T follicular helper cell (primary cell): ENCODE data around the gene GAPVD1.
"Not testable (repeated sequence)": the region's sequence is repeated elsewhere in the genome, so short reads cannot be mapped to it uniquely, and the experiment has no call there.

Source experiments
- DNase-seq: peaks from one replicate; pipeline ENCODE4 v3.0.0-alpha.2; 2020; ENCODE audit warnings: low read depth

The GAPVD1 gene

DNA sequence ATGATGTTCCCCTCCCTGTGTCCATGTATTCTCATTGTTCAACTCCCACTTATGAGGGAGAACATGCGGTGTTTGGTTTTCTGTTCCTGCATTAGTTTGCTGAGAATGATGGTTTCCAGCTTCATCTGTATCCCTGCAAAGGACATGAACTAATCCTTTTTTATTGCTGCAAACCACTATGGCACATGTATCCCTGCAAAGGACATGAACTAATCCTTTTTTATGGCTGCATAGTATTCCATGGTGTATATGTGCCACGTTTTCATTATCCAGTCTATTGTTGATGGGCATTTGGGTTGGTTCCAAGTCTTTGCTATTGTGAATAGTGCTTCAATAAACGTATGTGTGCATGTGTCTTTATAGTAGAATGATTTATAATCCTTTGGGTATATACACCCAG, 54.7 kb downstream of the GAPVD1 start:
- DNase-seq = not testable (repeated sequence)

- no peak for DNase-seq
These were observed 56.1 kb downstream of the GAPVD1 start for GRCh38 chr9:125317704-125318103.

DNA sequence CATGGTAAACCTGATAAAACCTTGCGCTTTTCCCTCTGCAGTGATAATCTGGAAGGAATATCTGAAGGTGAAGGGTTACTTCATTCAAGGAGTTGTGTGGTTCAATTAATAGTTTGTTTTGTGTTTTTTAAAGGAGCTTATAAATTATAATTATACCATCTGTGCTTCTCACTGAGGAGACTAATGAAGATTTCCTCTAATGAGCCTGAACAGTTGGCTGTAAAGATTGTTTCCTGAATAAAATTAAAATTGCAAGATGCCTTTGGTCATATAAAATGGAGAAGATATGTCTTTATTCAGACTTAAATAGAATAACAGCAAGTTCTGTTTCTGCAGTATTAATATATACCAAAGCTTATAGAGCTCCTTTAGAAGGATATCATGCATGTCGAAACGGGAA, 59.9 kb downstream of the GAPVD1 start:
- DNase-seq = no peak

DNA sequence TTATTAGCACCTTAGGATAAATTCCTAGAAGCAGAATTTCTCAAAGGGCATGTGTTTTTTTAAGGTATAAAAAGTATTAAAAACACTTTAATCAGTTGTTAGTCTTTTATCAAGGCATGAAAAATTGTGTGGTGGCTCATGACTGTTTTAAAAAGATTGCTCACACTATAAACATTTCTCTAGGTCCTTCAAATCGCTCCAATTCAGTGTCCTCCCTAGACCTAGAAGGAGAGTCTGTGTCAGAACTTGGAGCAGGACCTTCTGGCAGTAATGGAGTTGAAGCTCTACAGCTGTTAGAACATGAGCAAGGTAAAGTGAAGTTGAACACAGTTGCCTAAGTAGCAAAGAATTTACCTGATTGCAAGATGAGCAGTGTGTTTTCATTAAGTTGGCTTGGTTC, 62.0 kb downstream of the GAPVD1 start:
- no peak for DNase-seq

GRCh38 chr9:125325826-125326225, 64.2 kb downstream of the GAPVD1 start:
- DNase-seq = no peak

GRCh38 chr9:125329978-125330377, 68.4 kb downstream of the GAPVD1 start:
- no peak for DNase-seq

DNA sequence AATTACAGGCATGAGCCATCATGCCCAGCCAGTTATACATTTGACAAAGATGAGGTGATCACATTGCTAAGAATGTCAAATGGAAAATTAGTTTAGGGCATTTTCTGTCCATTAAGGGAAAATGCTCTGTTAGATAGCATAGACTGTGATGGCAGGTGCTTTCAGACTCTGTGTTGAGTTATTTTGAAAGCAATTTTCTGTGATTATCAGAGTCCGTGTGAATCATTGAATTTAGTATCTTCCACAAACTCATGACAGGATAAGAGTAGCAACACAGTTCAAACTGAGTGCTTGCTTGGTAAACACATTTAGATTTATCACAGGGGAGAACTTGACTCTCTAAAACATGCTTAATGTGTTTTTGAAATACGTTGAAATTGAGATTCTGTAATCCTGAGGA, 69.0 kb downstream of the GAPVD1 start:
- no peak for DNase-seq

GRCh38 chr9:125332527-125332926, 70.9 kb downstream of the GAPVD1 start:
- DNase-seq = no peak

- no peak for DNase-seq
These were observed 75.6 kb downstream of the GAPVD1 start for GRCh38 chr9:125337236-125337635.

- no peak for DNase-seq
These were observed 77.3 kb downstream of the GAPVD1 start for GRCh38 chr9:125338929-125339328.

DNA sequence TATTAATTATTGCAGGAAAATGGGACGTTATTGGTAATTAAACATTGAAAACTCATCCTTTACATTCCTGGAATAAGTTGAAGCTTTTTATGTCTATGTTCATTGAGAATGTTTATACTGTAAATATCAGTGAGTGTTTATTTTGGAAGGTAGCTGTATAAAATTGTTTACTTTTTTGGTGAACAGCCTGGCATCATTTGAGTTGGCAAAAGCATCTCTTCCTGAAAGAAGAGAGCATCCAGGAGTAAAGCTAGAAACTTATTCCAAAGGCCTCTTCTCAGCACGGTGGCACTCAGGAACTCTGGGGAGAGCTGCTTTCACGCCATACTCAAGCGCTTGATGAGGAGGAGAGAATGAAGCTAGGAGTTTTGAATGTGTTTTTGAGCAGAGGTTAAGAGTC, 79.9 kb downstream of the GAPVD1 start:
- DNase-seq = no peak

- DNase-seq = no peak
These were observed 82.1 kb downstream of the GAPVD1 start for GRCh38 chr9:125343518-125344275.

DNA sequence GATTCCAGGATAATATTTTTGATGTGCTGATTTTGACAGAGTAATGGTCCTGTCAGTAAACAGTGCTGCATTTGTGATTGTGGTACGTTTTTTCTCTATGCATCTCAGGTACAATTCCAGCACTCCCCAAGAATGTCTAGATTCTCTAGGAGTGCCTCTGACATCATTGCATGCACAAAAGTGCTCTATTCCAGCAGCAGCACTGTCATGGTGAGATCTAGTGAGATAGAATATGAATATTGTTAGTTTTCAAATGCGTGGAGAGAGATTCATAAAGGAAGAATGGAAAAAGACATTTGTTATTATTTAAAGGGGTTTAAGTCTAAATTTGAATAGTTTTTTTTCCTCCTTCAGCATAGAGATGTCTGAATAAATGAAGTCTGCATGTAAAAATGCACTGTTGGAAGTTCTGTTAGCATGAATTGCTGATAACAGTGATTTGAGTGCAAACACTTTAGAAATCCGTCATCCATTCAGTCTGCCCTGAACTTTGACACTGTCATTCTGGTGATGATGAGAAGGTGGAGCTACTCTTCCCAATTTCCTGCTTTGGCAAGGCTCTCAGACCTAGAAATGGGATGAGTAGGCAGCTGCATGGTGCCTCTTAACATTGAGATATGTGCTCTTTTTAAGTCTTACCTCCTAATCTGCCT, 84.6 kb downstream of the GAPVD1 start:
- DNase-seq = no peak

DNA sequence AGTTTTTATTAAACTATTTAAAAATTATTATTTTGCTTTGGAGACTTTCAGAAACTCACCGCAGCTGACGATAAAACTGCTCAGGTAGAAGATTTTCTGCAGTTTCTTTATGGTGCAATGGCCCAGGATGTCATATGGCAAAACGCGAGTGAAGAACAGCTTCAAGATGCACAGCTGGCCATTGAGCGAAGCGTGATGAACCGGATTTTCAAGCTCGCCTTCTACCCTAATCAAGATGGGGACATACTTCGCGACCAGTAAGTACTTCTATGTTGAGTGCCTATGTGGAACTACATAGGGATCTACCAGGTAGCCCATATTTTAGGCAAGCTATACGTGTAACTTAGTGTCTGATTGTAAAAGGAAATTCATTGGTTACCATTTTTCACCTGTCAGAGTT, 94.0 kb downstream of the GAPVD1 start:
- DNase-seq = no peak

DNA sequence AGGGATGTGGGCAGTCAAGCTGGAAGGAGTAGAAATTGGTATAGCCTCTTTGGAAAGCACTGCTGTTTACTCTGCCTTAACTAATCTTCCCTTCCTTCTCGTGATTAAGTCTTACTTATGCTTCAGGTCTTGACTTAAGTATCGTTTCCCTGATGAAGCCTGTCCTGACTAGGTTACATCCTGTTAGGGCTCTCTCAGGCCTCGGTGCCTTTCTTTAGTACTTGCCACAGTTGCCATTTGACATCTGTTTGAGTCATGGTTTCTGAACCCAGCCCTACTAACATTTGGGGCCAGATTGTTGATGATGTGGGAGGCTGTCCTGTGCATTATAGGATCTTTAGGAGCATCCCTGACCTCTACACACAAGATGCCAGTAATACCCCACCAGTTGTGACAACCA, 94.4 kb downstream of the GAPVD1 start:
- DNase-seq = no peak

DNA sequence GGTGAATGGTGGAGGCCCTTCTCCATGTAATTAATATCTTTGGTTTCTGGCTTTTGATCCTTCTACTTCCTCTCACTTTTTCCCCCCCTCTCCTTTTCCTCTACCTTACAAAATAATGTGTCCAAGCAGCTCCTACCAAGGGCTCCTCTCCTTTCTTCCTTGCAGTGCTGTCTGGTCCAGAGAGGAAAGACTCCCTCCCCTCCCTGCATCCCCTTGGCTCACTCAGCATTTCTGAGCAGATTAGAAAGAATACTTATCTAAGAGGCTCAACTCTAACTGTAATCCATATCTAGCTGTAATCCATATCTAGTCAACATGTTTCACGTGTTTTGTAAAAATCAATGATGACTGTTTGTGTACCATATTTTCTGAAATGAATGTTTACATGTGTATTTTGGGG, 97.4 kb downstream of the GAPVD1 start:
- no peak for DNase-seq

DNA sequence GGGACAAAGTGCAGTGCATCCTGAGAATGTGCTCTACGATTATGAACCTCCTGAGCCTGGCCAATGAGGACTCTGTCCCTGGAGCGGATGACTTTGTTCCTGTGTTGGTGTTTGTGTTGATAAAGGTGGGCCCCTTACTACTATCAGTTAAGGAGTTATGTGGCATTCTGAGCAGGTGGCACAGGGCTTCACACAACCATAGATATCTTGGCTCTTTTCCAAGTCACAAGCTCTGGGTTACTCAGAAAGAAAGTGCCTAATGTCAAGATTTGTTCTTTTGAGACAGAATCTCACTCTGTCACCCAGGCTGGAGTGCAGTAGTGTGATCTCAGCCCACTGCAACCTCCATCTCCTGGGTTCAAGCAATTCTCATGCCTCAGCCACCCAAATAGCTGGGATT, 99.0 kb downstream of the GAPVD1 start:
- no peak for DNase-seq

- DNase-seq = no peak
These were observed 100.4 kb downstream of the GAPVD1 start for GRCh38 chr9:125361837-125362531.

GRCh38 chr9:125366676-125367075, 105.0 kb downstream of the GAPVD1 start:
- no peak for DNase-seq

- DNase-seq = no peak
These were observed 109.2 kb downstream of the GAPVD1 start for GRCh38 chr9:125370786-125371185.

DNA sequence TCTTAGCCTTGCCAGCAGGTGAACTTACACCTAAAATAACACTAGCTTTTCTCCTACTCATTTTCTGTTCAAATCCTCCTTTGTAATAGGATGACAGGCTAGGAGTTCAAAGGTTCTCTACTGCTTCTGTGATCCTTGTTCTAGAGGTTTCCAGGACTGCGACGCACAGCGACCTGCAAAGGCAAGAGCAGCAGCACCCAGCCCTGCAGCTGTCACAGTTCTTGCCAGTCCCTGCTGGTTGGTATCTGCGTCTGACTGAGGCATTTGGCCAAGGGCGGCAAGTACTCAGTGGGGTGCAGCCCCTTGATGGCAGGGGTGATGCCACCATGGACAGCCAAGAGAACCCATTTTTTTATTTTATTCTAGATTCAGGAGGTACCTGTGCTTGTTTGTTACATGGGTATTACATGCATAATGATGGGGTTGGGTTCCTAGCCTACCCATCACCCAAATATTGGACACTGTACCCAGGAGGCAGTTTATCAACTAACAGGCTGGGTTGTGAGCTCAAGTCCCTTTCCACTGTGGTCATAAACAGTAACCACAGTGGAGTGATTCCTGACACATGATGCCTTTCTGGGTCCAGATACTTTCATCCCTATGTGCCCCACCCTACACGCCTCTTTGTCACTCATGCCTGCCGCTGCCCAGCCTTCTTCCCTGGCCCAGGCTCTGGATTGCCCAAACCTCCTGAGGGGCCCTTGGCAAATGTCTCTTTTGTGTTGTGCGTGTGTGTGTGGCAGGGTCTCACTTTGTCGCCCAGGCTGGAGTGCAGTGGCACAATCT, 111.0 kb downstream of the GAPVD1 start:
- DNase-seq = no peak
